GM21390 (cell line): ENCODE data around the gene CIDEC.
"Not testable (repeated sequence)": the region's sequence is repeated elsewhere in the genome, so short reads cannot be mapped to it uniquely, and the experiment has no call there.

Experiments used
- ATAC-seq: cut with Tn5 transposase; IDR thresholded peaks from one replicate; pipeline ENCODE4 v1.9.1; 2021; ENCODE audit not compliant: unreplicated experiment

CIDEC gene

GRCh38 chr3:9902372-9903237 is 22.6 kb upstream of the CIDEC start, which contains the start of gene IL17RE:
IL17RE (plus strand) TSS chr3:9902848; CDS start chr3:9902933, 85 bp downstream.
- no peak for ATAC-seq

GRCh38 chr3:9901967-9902366 is 21.9 kb upstream of the CIDEC start:
- no peak for ATAC-seq

- ATAC-seq, result not testable (repeated sequence)
Measured at GRCh38 chr3:9900965-9901415, 20.9 kb upstream of the CIDEC start.

- ATAC-seq, result no peak
Measured at GRCh38 chr3:9899289-9899791, 19.3 kb upstream of the CIDEC start.

GRCh38 chr3:9898467-9899241 is 18.6 kb upstream of the CIDEC start:
- ATAC-seq, result no peak

DNA sequence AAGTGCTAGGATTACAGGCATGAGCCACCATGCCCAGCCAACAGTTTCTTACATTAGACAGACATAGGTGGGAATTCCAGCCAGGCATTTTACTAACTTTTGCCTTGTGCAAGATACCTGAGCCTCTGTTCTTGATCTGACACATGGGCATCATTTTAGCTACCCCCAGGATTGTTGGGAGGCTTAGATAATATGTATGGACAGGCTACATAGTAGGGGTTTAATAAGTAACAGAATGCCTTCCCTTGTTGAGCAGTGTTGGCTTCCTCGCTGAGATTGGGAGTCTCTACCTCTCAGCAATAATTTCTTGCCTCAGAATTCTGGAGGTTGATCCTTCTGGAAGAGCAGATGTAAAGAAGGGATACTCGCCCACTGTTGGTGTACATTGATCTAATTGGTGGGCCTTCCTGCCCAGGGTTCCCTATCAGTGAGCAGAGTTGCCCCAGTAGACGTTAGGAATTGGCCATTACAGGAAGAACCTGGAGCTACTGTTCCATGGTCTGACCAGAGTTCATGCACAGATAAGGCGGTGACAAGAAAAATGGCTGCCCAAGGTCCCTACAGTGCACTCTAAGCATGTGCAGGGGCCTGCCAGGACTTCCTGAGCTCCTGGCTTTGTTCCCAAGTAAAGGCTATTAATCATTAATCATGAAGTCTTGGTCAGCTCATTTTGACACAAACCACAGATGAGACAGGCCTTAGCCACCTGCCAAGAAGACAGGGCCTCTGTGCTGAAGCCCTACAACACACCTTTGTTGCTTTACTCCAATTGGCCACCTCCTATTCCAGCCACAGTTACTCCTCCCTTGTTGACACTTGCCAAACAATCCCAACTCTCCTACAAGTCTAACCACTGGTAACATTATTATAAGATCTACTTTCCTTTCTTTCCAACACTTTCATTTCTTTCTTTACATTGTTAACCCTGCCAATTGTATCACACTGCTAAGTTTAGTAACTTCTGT is 17.6 kb upstream of the CIDEC start:
- no peak for ATAC-seq

DNA sequence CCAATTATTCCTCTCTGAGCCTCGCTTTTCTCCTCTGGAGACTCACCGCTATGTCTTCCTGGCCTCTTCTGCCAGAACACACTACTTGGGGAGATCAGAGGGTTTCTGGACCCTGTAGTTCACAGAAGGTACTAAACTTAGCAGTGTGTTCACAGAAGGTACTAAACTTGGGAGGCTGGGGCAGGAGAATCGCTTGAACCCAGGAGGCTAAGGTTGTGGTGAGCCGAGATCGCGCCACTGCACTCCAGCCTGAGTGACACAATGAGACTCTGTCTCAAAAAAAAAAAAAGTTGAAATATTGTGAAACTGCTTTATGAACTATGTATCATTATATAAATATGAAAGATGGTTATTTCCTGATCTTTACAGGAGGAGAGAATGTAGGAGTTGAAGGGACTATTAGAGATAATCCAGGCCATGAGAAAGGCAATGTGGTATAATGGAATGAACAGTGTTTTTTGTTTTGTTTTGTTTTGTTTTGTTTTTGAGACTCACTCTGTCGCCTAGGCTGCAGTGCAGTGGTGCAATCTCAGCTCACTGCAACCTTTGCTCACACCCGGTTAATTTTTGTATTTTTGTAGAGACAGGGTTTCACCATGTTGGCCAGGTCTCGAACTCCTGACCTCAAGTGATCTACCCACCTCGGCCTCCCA is 16.8 kb upstream of the CIDEC start:
- not testable (repeated sequence) for ATAC-seq

GRCh38 chr3:9895715-9896114 is 15.7 kb upstream of the CIDEC start:
- ATAC-seq, result not testable (repeated sequence)

DNA sequence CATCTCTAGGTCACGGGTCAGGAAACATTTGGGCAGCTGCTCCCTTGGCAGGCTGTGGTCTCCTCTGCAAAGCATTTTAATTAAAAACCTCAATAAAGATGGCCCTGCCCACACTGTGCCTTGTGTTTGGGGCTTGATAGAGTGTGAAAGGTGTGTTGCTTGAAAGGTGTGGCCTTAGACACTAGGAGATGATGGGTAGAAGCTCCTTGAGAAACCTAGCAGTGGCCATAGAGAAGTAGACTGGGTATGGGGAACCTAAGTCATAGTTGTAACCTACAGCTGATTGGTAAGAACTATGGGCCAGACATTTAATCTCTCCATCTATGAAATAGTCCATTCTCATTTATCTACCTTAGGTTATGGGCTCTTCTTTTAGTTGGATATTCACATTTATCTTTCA is 13.7 kb upstream of the CIDEC start:
- ATAC-seq, result no peak

GRCh38 chr3:9891072-9891622 is 11.1 kb upstream of the CIDEC start:
- ATAC-seq, result no peak

GRCh38 chr3:9890249-9891071 is 10.4 kb upstream of the CIDEC start, which contains the start of gene JAGN1:
JAGN1 (plus strand) TSS chr3:9890610; CDS start chr3:9890723, 113 bp downstream.
- peak; percentile 83 for ATAC-seq

GRCh38 chr3:9889405-9889804 is 9.4 kb upstream of the CIDEC start:
- ATAC-seq, result no peak

GRCh38 chr3:9888540-9888939 is 8.5 kb upstream of the CIDEC start:
- no peak for ATAC-seq

DNA sequence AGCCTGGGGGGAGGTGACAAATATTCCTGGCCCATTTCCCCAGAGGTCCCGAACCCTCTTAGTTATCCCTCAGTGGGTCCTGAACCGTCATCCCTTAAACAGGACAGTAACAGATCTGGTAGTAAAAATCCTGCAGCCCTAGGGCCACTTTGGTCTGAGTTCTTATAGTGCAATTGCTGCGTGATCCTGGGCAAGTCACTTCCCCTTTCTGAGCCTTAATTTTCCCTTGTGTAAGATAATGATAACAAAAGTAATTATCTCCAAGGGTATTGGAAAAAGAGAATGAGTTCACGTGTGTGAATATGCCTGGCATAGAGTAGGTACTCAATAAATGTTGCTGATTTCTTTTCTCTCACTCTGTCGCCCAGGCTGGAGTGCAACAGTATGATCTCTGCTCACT is 7.4 kb upstream of the CIDEC start:
- no peak for ATAC-seq

- no peak for ATAC-seq
Measured at GRCh38 chr3:9886328-9886727, 6.3 kb upstream of the CIDEC start.

DNA sequence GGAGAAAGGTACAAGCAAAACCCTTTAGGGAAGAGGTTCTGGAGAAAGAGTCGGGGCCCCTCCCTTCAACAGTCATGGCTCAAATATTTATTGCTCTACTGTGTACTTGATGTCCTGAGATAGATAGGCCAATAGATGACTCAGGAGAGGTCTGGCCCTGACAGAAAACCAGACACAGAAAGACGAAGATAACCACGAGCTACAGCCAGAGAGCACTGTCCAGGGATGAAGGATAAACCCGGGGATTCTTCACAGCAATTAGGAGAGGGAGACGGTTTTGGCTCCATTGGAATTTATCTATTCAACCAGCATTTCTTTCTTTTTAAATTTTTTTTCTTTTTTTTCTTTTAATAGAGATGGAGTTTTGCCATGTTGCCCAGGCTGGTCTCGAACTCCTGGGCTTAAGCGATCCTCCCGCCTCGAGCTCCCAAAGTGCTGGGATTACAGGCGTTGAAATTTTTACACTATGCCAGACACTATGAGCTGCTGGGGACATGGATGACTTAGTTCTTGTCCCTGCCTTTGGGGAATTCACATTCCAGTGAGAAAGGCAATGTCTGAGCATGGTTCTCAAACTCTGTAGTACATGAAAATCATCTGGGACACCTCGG is 4.6 kb upstream of the CIDEC start:
- ATAC-seq, result no peak

GRCh38 chr3:9883706-9884554 is 3.9 kb upstream of the CIDEC start:
- ATAC-seq, result no peak
